GM18867 (cell line): ENCODE results near the gene OMP.

Source experiments
- ATAC-seq: cut with Tn5 transposase; IDR thresholded peaks from one replicate; pipeline ENCODE4 v1.9.1; 2021; ENCODE audit warnings: mild to moderate bottlenecking, moderate library complexity; ENCODE audit not compliant: unreplicated experiment

OMP gene

DNA sequence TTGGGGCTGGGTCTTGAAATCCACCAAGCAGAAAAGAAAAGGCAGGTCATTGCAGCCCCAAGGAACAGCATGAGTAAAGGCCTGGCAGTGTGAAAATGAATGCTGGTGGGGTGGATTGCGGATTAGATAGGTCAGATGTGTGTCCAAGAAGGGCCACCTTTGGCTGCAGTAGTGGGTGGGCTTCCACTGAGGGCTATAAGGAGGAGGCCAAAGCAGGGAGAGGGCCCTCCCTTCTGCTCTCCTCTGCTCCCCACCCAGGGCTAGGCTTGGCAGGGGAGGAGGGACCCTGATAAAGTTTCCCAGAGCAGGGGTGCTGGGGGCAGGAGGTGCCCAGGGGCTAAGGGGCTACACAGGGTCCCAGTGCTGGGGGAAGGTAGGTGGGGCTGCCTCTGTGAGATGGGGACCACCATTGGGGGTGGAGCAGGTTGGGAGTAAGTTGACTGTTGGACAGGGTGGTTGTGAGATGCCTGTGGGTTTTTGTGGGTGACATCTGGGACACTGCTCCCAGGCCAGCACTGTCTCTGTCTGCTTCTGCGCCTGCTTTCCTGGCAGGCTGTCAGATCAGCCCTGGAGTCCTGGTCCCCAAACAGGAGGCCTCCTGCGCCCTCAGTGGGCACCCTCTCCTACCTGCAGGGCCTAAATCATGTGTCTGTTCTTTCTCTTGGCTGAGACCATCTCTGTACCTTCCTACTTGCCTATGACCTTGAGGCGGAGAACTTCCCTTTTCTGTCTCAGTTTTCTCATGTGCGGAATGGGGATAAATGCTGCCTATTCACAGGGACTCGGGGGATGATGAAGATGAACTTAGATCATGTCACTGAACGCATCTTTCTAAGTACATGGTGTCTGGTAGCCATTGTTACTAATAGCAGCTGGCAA lies 33.9 kb upstream of the OMP start:
- no peak for ATAC-seq

DNA sequence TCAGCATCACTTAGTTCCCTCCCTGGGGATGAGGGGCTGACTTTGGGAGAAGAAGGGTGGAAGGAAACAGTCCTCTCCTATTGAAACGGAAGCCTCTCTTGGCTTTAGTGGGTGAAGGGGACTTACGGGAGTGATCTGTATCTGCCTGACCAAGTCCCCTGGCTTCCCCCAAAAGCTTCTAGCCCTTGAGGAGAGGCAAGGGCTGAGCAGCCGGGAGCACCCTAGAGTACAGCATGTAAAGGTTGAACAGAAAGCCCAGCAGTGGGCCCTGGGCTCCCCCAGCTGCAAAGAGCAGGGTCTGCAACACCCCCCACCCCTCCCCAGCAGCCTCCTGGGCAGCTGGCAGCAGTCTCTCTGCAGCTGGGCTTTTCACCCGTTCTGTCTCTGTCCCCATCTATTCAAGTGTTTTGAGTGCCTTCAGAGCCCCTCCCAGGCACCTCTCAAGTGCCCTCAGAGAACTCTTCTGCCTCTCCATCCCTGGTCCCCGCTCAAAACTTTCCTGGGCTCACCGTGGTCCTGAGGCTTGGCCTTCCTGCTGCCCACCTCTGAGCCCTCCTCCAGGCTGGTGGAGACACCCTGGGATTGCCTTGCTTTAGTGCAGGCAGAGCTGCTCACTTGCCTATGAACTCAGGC lies 33.2 kb upstream of the OMP start:
- no peak for ATAC-seq

DNA sequence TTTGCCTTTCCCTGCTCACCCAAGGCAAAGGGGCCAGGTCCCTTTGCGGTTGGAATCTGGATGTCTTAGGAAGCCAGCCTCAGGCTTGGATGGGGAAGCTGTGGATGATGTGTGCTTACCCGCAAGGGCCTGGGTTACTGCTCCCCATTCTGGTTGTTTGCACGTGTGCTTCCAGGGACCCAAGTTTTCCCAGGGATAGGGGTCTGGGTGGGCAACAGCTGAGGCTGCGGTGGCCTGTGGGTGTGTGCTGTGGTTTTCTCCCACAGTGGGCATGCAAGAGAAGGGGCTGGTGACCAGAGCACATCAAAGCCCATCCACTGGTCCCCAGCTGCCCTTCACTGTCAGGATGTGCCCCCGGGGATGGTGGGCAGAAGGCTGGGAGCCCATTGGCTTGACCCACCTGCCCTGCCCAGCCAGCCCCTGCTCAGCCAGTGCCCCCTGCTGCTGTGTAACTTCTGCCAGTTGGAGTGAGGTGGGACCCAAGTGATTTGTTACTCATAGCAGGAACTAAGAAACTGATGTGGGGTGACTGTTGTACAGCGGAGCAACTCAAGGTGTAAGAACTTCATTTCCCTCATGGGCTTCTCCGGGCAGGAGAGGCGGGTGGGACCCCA lies 32.6 kb upstream of the OMP start:
- ATAC-seq = no peak

DNA sequence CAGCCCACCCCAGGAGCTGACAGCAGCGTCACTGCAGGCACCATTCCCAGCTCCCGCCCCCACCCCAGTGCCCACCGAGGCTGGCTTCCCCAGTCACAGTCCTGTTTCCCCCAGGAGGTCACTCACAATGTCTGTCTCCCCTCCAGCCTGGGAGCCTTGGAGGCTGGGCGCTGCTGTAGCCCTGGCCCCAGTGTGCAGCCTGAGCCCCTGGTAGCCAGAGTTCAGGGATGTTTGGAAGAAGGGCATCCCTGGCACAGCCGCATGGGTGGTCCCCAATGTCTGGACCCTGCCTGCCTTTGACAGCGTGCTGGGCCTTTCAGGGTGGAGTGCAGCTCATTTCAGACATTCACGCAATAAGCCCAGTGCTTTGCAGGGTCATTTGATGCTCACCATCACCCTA lies 31.6 kb upstream of the OMP start:
- no peak for ATAC-seq

DNA sequence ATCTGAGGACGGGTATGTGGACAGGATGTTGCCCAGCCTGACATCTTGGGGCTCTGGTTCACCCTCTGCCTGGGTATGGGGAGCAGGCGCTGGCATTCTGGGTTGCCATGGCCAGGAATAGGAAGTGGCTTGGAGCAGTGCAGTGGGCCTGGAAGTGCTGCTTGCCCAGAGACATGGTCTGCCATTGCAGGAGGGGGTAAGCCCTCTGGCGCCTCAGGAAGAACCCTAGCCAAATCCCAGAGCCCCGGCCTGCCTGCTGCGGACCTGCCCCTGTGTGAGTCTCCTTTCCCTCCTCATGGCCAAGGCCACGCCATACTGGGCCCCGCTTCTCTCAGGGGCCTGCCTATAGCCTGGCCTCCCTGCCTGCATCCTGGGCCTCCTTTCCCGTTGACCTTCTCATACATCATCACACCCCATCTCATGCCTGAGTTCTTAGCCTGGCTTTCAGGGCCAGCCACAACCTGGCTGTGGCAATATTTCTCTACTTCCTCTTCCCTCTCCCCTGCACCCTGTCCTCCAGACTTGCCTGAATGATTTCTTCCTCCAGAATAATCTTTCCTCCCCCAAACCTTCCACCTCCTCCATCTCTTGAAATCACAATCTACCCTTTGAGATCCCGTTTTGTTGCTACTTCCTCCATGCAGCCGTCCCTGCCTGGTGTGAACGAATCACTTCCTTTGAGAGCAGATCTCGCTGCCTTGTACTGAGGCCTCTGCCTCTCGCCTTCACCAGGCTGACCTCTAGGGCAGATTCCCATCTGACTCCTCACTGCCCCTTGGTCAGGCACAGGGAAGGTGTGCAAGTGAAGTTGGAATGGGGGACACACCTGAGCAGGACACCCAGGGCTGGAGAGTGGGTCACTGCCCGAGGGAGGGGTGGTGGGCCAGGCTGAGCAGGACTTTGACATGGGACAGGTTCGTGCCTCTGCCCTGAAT lies 30.7 kb upstream of the OMP start:
- ATAC-seq = no peak

DNA sequence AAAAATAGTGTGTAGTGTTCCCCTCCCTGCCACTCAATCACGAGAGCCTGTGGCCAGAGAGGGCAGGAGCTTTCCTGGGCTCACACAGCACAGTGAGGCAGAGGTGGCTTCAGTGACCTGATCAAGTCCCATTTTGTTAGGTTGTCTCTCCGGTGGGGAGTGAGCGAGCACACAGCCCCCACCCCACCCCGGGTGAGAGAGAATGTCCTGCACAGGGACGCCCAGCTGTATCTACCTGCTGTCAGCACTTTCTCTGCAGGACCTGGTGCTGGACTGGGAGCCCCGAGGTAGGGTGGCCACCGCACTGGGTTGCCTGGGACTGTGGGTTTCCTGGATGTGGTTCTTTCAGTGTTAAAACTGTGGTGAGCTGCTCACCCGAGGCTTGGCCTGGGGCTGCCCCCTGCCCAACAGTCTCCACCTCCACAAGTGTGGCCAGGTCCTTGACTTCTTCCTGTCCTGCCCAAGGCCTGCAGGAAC lies 29.8 kb upstream of the OMP start:
- ATAC-seq = no peak

DNA sequence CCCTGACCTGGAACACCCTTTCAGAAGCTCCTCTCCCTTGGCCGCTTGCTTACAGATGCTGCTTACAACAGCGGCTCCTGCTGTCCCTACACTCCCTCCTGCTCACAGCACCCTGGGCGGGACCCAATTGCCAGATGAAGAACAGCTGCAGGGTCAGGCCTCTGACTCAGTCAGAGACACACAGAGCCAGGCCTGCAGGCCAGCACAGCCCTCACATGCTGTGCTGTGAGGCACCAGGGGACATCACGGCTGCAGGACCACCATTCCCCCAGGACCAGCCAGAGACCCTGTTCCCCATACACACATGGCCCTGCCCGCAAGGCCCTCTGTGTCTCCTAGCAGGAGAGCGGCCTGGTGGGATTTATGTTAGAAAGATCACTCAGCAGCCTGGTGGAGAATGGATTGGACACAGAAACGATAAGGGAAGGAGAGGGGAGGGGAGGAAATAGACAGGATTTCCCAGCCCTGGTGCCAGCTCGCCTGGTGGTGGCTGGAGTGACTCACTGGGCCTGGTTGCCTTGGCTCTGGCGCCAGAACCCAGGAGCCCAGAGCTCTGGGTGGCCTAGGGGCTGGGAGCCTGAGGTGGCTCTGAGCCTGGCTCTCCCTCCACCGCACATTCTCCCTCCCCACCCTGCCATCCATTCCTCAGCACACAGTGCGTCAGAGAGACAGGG lies 29.2 kb upstream of the OMP start:
- no peak for ATAC-seq

DNA sequence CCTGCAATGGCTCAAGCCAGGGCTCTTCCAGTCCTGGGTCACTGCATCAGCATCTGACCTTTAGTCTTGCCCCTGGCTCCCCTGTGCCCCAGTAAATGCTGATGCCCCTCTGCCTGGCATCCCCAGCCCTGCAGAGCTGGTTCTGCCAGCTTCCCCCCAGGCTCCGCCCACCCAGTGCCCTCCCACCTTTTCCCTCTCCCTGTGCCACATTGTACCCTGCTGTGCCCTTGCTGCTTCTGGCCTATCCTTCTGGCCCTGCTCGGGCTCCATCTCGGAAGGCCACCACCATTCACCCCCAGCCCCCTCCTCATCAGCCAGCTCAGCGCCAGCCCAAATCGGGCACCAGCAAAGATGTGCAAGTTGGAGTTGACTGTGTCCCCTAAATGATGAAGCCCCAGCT lies 28.4 kb upstream of the OMP start:
- ATAC-seq = no peak

DNA sequence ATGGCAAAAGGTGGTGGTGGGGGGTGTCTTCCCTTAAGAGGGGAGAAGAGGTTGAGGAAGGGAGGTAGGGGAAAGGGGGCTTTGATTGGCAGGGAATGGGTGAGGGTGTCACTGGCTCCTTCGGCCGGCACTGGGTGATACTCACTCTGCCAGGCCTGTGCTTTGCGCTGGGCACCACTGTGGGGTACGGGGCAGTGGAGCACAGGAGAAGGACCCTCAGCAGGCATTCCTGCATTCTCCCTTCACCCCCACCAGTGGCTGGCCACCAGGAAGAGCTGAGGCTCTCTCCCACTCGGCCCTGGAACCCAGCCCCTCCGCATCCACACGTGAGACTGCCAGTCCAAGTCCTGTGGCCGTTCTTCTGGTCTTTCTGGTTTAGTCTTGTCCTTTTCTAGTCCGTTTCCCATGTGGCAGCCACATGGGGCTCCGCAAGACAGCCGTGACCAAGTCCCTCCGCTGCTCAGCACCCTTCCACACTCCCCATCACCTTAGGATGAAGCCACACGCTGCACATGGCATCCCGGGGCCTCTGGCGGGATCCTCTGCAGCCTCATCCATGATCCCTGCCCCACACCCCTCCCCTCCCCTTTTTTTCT lies 27.9 kb upstream of the OMP start:
- ATAC-seq = no peak

DNA sequence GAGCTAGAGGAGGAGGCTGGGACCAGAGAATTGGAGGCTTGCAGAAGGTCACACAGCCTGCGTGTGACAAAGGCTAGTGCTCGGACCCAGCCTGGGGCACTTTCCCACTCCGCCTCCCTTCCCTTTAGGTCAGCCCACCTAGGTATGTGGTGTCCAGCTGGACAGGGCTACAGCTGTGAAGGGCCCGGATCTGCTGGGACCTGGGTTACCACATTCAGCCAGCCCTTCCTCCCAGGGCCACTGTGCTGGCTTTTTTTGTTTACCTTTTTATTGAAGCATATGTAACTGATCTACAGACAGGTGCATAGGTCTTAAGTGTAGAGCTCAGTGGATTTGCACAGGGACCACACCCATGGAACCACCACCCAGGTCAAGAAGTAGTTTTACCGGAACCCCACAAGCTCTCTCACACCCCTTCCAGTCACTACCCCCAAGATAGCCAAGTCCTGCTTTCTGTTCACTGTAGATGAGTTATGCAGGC lies 27.2 kb upstream of the OMP start:
- no peak for ATAC-seq

DNA sequence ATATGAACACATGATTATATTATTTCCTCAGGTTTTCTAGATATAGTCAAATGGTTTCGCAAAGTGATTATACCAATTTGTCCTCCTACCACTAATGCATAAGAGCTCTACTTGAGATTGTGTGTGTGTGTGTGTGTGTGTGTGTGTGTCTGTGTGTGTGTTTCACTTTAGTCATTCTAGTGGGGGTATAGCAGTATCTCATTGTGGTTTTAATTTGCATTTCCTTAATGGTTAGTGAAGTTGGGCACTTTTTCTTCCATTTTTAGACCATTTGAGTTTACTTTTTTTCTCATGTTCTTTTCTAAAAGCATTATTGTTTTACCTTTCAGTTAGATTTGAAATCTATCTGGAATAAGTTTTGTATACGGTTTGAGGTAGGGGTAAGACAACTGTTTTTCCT lies 23.0 kb upstream of the OMP start:
- ATAC-seq = no peak

DNA sequence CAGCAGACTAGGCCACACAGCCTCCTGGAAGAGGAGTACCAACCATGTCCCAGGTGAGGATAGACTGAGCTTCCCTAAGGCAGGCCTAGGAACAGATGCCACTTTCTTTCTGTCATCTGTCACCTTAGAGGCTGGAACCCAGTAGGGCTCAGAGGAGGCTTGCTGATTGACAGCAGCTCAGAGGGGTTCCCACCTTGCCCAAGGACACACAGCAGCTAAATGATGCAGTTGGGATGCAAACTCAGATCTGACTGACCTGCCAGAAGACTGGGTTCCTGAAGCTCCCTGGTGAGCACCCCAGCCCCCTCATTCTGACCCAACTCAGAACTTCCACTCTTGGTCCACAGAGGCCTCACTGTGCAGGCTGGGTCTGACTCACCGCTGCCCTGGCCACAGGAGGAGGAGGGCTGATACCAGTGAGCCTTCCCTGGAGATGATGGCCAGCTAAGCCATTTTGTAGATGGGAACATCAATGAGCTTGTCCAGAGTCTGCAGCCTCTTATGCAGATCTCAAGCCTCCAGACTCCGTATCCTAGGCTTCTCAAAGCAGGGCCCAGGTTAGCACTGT lies 21.9 kb upstream of the OMP start:
- no peak for ATAC-seq

DNA sequence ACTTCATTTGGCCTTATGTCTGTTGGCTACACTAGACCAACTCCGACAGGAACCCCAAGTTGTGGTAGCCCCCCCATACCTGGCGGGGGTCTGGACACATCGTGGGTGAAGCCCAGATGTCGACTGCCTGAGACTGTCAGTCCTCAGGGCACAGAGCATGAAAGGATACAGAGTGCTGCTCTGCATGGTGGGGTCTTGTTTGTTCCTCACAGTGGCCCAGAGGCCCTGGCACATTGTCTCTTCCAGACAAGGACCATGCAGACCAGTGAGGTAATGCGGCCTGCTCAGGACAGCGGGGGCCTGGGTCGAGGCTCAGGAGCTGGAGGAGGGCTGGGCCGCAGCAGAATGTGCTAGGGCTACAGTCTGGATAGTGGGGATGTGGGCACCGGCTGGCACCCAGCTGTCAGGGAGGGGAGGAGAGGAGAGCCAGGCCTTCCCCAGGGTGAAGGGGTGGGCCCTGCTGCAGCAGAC lies 21.2 kb upstream of the OMP start:
- no peak for ATAC-seq

DNA sequence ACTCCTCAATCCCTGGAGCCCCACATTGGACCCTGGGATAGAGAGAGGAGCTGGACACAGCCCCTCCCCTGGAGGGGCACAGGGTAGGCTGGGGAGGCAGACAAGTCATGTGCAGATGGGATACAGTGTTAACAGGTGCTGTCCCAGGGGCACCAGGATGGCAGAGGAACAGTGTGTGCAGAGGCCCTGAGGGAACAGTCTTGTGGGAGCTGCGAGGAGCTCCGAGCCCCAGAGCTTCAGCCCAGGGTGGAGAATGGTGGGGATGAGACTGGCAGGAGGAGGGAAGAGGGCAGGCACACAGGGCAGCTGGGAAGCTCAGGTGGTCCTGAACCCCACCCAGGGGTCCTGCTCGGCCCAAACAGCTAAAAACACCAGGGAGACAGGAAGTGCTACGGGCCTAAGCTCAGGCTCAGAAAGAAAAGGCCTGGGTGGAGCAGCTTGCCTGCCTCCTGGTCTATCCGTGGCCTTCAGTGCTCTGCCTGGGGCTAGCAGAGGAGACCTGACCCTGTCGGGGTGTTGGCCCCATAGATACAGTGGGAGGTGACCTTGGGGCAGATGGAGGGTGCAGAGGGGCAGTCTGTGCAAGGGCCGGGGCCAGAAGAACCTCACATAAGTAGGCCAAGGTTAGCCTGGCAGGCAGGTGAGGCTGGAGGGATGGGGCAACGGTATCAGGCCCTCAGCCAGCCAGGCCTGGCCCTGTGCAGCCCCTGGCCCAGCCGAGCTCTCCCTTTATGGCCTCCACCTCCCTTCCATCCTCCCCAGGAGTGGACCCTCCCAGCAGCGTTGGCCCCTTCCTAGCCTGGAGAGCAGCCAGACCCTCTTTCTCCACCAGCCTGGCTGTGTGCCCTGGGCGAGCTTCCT lies 20.4 kb upstream of the OMP start:
- ATAC-seq = no peak

DNA sequence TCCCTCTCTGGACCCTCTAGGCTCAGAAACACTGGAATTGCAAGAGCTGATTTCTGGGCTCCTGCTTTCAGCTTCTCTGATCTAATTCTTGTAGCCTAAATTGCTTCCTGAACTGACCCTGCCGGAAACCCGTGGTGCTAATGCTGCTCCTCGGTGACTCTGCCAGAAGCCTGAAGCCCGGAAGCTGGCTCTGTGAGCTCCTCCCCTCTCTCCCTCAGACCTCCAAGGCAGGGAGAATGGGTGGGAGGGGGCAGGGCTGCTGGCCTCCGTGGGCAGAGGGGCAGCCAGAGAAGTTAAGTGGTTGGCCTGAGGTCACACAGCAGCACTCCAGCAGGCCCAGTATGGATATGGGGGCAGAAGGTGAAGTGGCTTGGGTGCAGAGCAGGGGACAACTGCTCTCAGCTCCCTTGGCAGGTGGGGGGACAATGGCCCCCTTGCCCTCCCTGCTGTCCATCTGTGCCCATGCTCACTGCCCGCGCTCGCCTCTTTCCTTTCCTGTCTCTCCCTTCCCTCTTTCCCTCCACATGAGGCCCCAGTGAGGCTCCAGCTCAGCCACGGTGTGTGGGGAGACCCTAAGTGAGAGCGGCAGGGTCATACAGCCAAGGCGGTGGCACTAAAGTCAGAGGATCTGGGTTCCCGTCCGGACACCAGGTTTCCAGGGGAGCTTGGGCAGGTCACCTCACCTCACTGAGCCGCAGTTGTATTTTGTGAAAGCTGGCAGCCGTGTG lies 19.6 kb upstream of the OMP start:
- no peak for ATAC-seq

DNA sequence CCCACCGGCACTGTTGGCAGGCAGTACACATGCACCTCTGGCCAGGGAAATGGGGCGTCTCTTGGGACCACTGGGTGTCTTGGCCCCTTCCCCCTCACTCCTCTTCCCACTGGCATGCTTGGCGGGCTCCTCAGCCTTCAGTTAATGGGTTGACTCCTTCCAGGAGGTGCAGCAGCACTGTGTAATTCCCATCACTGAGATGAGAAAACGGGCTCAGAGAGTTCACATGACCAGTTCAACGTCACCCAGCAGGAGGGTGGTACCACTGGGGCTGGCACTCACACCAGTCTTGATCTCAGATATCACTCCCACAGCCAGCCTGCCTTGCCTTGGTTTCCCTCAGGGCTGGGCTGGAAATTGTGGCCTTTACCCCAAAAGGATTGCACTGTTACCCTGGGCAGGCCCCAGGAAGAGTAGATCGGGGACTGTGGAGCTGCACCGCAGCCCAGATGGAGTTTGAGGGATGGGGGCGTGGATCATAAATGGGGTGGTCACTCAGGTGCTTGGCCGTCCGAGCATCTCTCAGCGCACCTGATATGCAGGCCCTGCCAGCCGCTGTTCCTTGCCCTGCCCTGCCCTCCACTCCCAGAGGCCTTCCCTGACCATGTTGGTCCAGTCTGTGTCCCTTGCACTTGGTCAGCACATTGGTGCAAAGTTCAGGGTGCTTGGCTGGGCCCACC lies 18.9 kb upstream of the OMP start:
- no peak for ATAC-seq

DNA sequence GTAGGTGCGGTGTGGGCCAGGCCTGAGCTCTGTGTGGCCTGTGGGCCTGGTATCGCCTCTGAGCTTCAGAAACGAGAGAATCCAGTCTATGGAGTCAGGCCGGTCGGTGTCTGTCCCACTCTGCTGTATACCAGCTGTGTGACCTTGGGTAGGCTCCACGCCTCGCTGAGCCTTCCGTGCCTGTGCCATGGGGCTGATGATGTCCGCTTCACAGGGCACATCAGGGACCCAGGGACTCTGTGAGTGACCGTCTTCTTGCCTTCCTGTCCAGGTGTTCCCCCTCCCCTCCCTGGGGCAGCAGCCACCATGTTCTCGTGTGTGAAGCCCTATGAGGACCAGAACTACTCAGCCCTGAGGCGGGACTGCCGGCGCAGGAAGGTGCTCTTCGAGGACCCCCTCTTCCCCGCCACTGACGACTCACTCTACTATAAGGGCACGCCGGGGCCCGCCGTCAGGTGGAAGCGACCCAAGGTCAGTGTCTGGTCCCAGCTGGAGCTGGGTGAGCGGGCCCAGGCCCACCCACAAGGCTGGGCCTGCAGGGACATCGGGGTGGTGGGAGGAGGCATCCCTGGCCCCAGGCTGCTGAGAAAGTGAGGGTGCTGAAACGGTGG lies 18.0 kb upstream of the OMP start:
- ATAC-seq = no peak
